ENCODE data around the gene EXOSC3.
A peak's percentile ranks its signal among the peaks of the same experiment; 100 is the strongest.
"Not testable (repeated sequence)": the region's sequence is repeated elsewhere in the genome, so short reads cannot be mapped to it uniquely, and the experiment has no call there.

Gene EXOSC3

GRCh38 chr9:37784616-37785483, at the start of gene EXOSC3:
Gene EXOSC3 (minus strand): TSS chr9:37785064. CDS start chr9:37785044, 20 bp downstream.
- peak; percentile 81 for DNase-seq

GRCh38 chr9:37827483-37828165, 42.8 kb upstream of the EXOSC3 start:
- no peak for DNase-seq

- not testable (repeated sequence) for DNase-seq
Measured at GRCh38 chr9:37825174-37825573, 40.3 kb upstream of the EXOSC3 start.

GRCh38 chr9:37820142-37820541, 35.3 kb upstream of the EXOSC3 start:
- no peak for DNase-seq

- no peak for DNase-seq
Measured at GRCh38 chr9:37818849-37819248, 34.0 kb upstream of the EXOSC3 start.

- no peak for DNase-seq
Measured at GRCh38 chr9:37812773-37813379, 28.0 kb upstream of the EXOSC3 start.

- DNase-seq = no peak
Measured at GRCh38 chr9:37811906-37812476, 27.1 kb upstream of the EXOSC3 start.

GRCh38 chr9:37809676-37810075, 24.8 kb upstream of the EXOSC3 start:
- not testable (repeated sequence) for DNase-seq

GRCh38 chr9:37806271-37806670, 21.4 kb upstream of the EXOSC3 start:
- peak; percentile 81 for DNase-seq

GRCh38 chr9:37801959-37802711, 17.3 kb upstream of the EXOSC3 start:
- no peak for DNase-seq

- no peak for DNase-seq
Measured at GRCh38 chr9:37801287-37801850, 16.5 kb upstream of the EXOSC3 start.

GRCh38 chr9:37800631-37801286, 15.9 kb upstream of the EXOSC3 start, which contains the start of gene DCAF10:
Gene DCAF10 (plus strand): TSS chr9:37800797. CDS start chr9:37800867, 70 bp downstream.
- peak; percentile 51 for DNase-seq

- DNase-seq = no peak
Measured at GRCh38 chr9:37798677-37799076, 13.8 kb upstream of the EXOSC3 start.

- no peak for DNase-seq
Measured at GRCh38 chr9:37796232-37796631, 11.4 kb upstream of the EXOSC3 start.

GRCh38 chr9:37792122-37792521, 7.3 kb upstream of the EXOSC3 start:
- DNase-seq = no peak

- no peak for DNase-seq
Measured at GRCh38 chr9:37790096-37790495, 5.2 kb upstream of the EXOSC3 start.

GRCh38 chr9:37788332-37788731, 3.5 kb upstream of the EXOSC3 start:
- DNase-seq = no peak

GRCh38 chr9:37787059-37787458, 2.2 kb upstream of the EXOSC3 start:
- DNase-seq = no peak

GRCh38 chr9:37784291-37784615, 611 bp downstream of the EXOSC3 start:
- no peak for DNase-seq

GRCh38 chr9:37778534-37778933, 6.3 kb downstream of the EXOSC3 start:
- no peak for DNase-seq

- DNase-seq = no peak
Measured at GRCh38 chr9:37776328-37776727, 8.5 kb downstream of the EXOSC3 start.
